Peyer's patch (tissue), 4 donors: ENCODE results near the gene DHX36.

Experiments
- CTCF ChIP-seq, 6 experiments: fragments of 450-650 bp in 4 of 6; fragments of 200-600 bp in 2 of 6; sonication (generic) in 1 of 6; IDR thresholded peaks; one replicate each; pipeline ENCODE4 v1.5.1; 2017 to 2019; ENCODE audit warnings: antibody characterized with exemption in 6 of 6, mild to moderate bottlenecking in 3 of 6, moderate library complexity in 1 of 6
- POLR2A ChIP-seq, 2 donors: fragments of 450-650 bp; IDR thresholded peaks; one replicate each; pipeline ENCODE4 v1.5.1; 2017; ENCODE audit warnings: antibody characterized with exemption in 2 of 2, mild to moderate bottlenecking in 2 of 2, moderate library complexity in 2 of 2

DNA sequence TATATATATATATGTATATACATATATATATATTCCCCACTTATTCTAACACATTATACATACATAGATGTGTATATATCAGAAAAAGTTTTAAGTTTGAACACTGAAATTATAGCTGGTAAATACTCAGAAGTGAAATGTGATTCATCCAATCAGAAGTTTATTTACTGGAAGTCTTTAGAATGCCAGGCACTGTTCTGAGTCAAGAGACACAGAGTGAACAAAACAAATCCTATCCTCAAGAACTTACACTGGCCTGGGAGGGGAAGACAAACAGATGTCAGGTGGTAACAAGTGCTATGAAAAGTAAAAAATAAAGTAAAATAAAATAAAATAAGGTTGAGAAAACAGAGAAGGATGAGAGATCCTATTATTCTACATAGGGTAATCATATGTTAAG is 13.4 kb downstream of the DHX36 start:
- no peak for TF ChIP-seq CTCF (IDR thresholded peaks at IDR 0.05)
- TF ChIP-seq POLR2A (IDR thresholded peaks at IDR 0.05): no peak
